Endodermal cell (in vitro differentiated cells): ENCODE results near the gene FGFBP1. TPM values are rescaled to one million over a fixed set of nuclear protein-coding genes. Genes with fewer than 3 reads are reported as not detected.

Source experiments
- DNase-seq: peaks from one replicate; pipeline ENCODE4 v3.0.0-alpha.2; 2017
- H3K27ac ChIP-seq: 2 replicates; pipeline ENCODE4 v1.5.1; 2013; ENCODE audit warnings: mild to moderate bottlenecking, low read depth, low read length, moderate library complexity
- H3K27me3 ChIP-seq: 2 replicates; pipeline ENCODE4 v1.6.1; 2013; ENCODE audit warnings: mild to moderate bottlenecking, low read length, moderate library complexity; ENCODE audit not compliant: insufficient read depth, control insufficient read depth, poor library complexity, severe bottlenecking
- H3K36me3 ChIP-seq: 2 replicates; pipeline ENCODE4 v1.7.0; 2013; ENCODE audit warnings: mild to moderate bottlenecking, low read length, moderate library complexity; ENCODE audit not compliant: control insufficient read depth, insufficient read depth
- H3K4me1 ChIP-seq: one replicate; pipeline ENCODE4 v1.7.0; 2013; ENCODE audit warnings: low read length; ENCODE audit not compliant: control insufficient read depth, insufficient read depth
- H3K4me3 ChIP-seq: 2 replicates; pipeline ENCODE4 v1.5.1; 2013; ENCODE audit warnings: mild to moderate bottlenecking, low read length, moderate library complexity
- H3K9ac ChIP-seq: 2 replicates; pipeline ENCODE4 v1.6.1; 2013; ENCODE audit warnings: mild to moderate bottlenecking, low read length, moderate library complexity; ENCODE audit not compliant: poor library complexity, severe bottlenecking; ENCODE audit errors: extremely low read depth
- H3K9me3 ChIP-seq: 2 replicates; pipeline ENCODE4 v1.6.1; 2013; ENCODE audit warnings: mild to moderate bottlenecking, low read length, moderate library complexity; ENCODE audit not compliant: control insufficient read depth
- H3K27ac Mint-ChIP-seq: 2 replicates; pipeline ENCODE4 v1.8.0; 2020; ENCODE audit warnings: mixed read lengths
- H3K27me3 Mint-ChIP-seq: 2 replicates; pipeline ENCODE4 v1.8.0; 2021; ENCODE audit warnings: mild to moderate bottlenecking, mixed read lengths; ENCODE audit not compliant: insufficient read depth
- H3K36me3 Mint-ChIP-seq: 2 replicates; pipeline ENCODE4 v1.8.0; 2020; ENCODE audit warnings: low read depth, mixed read lengths
- H3K4me1 Mint-ChIP-seq: 2 replicates; pipeline ENCODE4 v1.8.0; 2020; ENCODE audit warnings: mixed read lengths
- H3K4me3 Mint-ChIP-seq: 2 replicates; pipeline ENCODE4 v1.8.0; 2020; ENCODE audit warnings: mild to moderate bottlenecking, moderate library complexity, mixed read lengths
- H3K9me3 Mint-ChIP-seq: 2 replicates; pipeline ENCODE4 v1.8.0; 2020; ENCODE audit warnings: mild to moderate bottlenecking, mixed read lengths
- WGBS, 2 experiments: methylation state at CpG; one replicate each; pipeline versions ENCODE4 v1.1.5 to v1.1.7; 2013; ENCODE audit warnings: missing lambda C conversion rate in 2 of 2, mixed read lengths in 1 of 2; ENCODE audit not compliant: insufficient coverage in 1 of 2, insufficient read length in 1 of 2; 5-methylcytosine and 5-hydroxymethylcytosine counted together
- total RNA-seq, 2 donors: library from RNA; stranded (reverse); fragmentation: NEBNext Ultra II Directional in 1 of 2; extraction: Animal tissue kit (Norgen Biotek cat#: 25700) in 1 of 2; gene quantifications; 2 replicates in 1 of 2; 3 replicates in 1 of 2; pipeline ENCODE4 v1.2.1, GENCODE V29; 2021
- TF ChIP-seq, protein P1 (sequence below): fragments of 200-600 bp; sonication (generic); conservative IDR thresholded peaks from 2 replicates; pipeline ENCODE4 v1.5.0; 2021; ENCODE audit warnings: antibody characterized with exemption, mild to moderate bottlenecking

FGFBP1 gene
- total RNA-seq, 2 donors from 2014 or later, result not detected

DNA sequence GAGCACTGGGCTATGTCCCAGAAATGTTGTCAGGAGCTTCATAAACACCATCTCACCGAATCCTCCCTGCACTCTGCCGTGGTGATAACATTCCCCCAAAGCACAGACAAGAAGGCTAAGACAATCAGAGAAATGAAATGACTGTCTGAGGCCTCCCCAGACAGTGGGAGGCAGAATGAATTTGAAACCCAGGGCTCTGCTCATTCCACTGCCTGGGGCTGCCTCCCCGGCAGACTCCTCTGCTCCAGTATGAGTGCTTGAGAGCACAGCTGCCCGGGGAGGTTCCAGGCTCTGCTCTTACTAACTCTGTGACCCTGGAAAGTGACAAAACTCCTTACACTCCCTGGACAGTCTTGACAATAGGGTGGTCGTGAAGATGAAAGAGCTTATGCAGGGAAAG, 9.7 kb downstream of the FGFBP1 start:
- Histone ChIP-seq H3K36me3 (no peaks in the 10 kb centered on the region), H3K27me3 (no peaks in the 10 kb centered on the region), H3K4me1 (no peaks in the 10 kb centered on the region), H3K9me3 (no peaks in the 10 kb centered on the region), H3K4me3 (no peak overlapping the region), H3K27ac (no peak overlapping the region), H3K9ac (no peak overlapping the region)
- WGBS, 2 experiments, result 87 to 88% methylated on average over 2 to 5 of the region's 5 CpGs
- no peaks in the 10 kb centered on the region for H3K27me3 Mint-ChIP-seq
- H3K4me3 Mint-ChIP-seq, result no peak overlapping the region
- no peak for DNase-seq
- H3K4me1 Mint-ChIP-seq, result peaks cover 5% of the 10 kb centered on the region
- no peak overlapping the region for H3K27ac Mint-ChIP-seq
- H3K36me3 Mint-ChIP-seq, result no peaks in the 10 kb centered on the region
- TF ChIP-seq, protein P1, sequence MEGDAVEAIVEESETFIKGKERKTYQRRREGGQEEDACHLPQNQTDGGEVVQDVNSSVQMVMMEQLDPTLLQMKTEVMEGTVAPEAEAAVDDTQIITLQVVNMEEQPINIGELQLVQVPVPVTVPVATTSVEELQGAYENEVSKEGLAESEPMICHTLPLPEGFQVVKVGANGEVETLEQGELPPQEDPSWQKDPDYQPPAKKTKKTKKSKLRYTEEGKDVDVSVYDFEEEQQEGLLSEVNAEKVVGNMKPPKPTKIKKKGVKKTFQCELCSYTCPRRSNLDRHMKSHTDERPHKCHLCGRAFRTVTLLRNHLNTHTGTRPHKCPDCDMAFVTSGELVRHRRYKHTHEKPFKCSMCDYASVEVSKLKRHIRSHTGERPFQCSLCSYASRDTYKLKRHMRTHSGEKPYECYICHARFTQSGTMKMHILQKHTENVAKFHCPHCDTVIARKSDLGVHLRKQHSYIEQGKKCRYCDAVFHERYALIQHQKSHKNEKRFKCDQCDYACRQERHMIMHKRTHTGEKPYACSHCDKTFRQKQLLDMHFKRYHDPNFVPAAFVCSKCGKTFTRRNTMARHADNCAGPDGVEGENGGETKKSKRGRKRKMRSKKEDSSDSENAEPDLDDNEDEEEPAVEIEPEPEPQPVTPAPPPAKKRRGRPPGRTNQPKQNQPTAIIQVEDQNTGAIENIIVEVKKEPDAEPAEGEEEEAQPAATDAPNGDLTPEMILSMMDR, result no peak
- H3K9me3 Mint-ChIP-seq, result no peaks in the 10 kb centered on the region

DNA sequence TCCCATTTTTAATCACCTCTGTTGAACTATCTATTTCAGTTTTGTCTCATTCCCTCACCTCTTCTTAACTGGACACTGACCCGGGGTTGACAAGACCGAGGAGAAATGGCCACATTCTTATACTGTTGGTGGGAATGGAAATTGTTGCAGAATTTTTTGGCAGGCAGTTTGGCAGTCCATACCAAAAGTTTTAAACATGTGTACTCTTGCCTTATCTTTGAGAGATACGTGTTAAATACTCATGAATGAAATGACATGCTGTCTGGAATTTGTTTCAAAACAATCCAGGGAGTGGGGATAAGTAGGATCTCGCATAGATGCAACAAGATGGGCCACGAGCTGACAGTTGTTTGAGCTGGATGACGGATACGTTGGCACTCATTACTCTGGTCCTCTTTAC, 12.1 kb downstream of the FGFBP1 start:
- Mint-ChIP-seq H3K27me3 (peaks cover 3% of the 10 kb centered on the region), H3K36me3 (no peaks in the 10 kb centered on the region), H3K4me3 (no peak overlapping the region), H3K27ac (no peak overlapping the region), H3K9me3 (no peaks in the 10 kb centered on the region), H3K4me1 (peaks cover 5% of the 10 kb centered on the region)
- H3K9me3 ChIP-seq, result no peaks in the 10 kb centered on the region
- no peaks in the 10 kb centered on the region for H3K27me3 ChIP-seq
- no peaks in the 10 kb centered on the region for H3K36me3 ChIP-seq
- no peak for DNase-seq
- TF ChIP-seq, protein P1, result no peak
- WGBS, 2 experiments, result 88 to 89% methylated on average over 5 to 7 of the region's 7 CpGs
- no peak overlapping the region for H3K27ac ChIP-seq
- H3K9ac ChIP-seq, result no peak overlapping the region
- no peaks in the 10 kb centered on the region for H3K4me1 ChIP-seq
- H3K4me3 ChIP-seq, result no peak overlapping the region

DNA sequence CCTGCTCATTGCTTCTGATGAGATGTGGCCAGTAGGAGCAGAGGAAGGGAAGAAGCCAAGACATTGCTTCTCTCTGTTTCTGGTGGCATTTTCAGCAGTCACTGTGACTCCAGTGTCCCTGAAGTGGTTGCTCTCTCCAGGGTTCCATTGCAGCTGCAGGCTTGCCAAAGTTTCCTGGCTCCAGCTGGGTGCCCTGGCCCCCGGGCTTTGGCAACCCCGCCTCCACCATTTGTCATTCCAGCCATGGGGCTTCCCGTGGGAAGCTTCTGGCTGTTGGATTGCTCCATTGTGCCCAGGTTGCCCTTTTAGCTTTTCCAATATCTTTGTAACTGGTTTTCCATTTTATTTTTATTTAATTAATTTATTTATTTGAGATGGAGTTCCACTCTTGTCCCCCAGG, 12.7 kb downstream of the FGFBP1 start:
- Histone ChIP-seq H3K36me3 (no peaks in the 10 kb centered on the region), H3K4me1 (no peaks in the 10 kb centered on the region), H3K4me3 (no peak overlapping the region), H3K27me3 (no peaks in the 10 kb centered on the region), H3K27ac (no peak overlapping the region), H3K9me3 (no peaks in the 10 kb centered on the region), H3K9ac (no peak overlapping the region)
- Mint-ChIP-seq H3K9me3 (no peaks in the 10 kb centered on the region), H3K4me3 (no peak overlapping the region), H3K36me3 (no peaks in the 10 kb centered on the region), H3K4me1 (peaks cover 5% of the 10 kb centered on the region), H3K27me3 (peaks cover 3% of the 10 kb centered on the region), H3K27ac (no peak overlapping the region)
- TF ChIP-seq, protein P1, result no peak
- 83% methylated on average over 3 of the region's 3 CpGs; no CpG with 5 or more reads in 1 of the 2 experiments for WGBS, 2 experiments
- no peak for DNase-seq
